ENCODE measurements around the gene RANBP3. TPM values are rescaled to one million over a fixed set of nuclear protein-coding genes. Genes with fewer than 3 reads are reported as not detected.

RANBP3 gene
- total and polyA plus RNA-seq, 2 of the 8 experiments (the other 6 are each of a cell fraction or from before 2014, with no cell fraction given) = 95.4 to 122 TPM

- TF ChIP-seq RXRA (IDR thresholded peaks at IDR 0.05; ENCODE audit: insufficient read depth, low read depth, low read length) = no peak
- TF ChIP-seq USF2 (IDR thresholded peaks at IDR 0.05; ENCODE audit: low read length) = no peak
- TF ChIP-seq YY1 (IDR thresholded peaks at IDR 0.05; ENCODE audit: low read depth, low read length) = no peak
- TF ChIP-seq CTCF (IDR thresholded peaks at IDR 0.05; ENCODE audit: control extremely low read depth in 1 of 3, insufficient read depth in 1 of 3, low read depth in 1 of 3, low read length in 3 of 3) = no peak
- TF ChIP-seq EZH2 (IDR thresholded peaks at IDR 0.05; ENCODE audit: low read depth, low read length, severe bottlenecking) = no peak
- no peak for TF ChIP-seq CHD1 (IDR thresholded peaks at IDR 0.05; ENCODE audit: low read depth, low read length)
Measured at GRCh38 chr19:5921516-5922160, 56.3 kb downstream of the RANBP3 start (continued).

All from H1 (cell line).